GM21528 (cell line): Measurements from ENCODE around the gene VIT.
"Not testable (repeated sequence)": the region's sequence is repeated elsewhere in the genome, so short reads cannot be mapped to it uniquely, and the experiment has no call there.

ENCODE experiments used
- ATAC-seq: cut with Tn5 transposase; IDR thresholded peaks from one replicate; pipeline ENCODE4 v1.9.1; 2021; ENCODE audit warnings: mild to moderate bottlenecking, moderate library complexity; ENCODE audit not compliant: unreplicated experiment, low FRiP score

Gene VIT

DNA sequence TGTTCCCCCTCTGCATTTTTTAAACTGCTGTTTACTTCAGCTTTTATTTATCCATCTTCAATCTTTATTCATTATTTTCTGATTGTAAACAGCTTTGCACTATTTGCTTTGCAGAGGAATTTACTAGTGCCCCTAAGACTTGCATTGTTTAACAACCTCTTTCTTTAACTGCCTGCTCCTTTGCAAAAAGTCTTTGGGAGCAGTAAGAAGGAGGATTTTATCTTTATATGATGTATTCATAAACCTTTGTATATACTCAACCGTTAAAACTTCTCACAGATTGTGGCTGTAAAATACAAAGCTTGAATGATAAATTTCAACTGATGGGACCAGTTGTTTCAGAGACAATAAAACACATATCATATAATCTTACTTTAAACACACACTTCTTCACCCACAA lies 20.1 kb upstream of the VIT start:
- ATAC-seq = no peak

DNA sequence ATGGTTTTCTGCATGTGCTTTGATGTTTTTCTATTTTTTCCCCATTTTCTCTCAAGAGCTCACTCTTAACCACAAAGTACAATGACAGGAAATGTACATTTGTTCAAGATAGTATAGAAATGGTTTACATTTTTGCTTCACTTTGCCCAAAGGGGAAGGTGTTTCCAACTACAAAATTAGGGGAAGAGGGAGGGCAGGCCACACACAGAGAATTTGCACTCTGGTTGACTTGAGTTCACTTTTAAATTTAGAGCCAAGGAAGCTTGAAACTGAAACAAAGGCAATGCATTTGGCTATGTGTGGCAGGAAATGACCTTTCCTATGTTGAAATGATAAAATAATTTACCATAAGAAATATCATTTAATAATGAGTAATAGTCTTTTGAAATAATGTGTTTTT lies 19.1 kb upstream of the VIT start:
- ATAC-seq = no peak

DNA sequence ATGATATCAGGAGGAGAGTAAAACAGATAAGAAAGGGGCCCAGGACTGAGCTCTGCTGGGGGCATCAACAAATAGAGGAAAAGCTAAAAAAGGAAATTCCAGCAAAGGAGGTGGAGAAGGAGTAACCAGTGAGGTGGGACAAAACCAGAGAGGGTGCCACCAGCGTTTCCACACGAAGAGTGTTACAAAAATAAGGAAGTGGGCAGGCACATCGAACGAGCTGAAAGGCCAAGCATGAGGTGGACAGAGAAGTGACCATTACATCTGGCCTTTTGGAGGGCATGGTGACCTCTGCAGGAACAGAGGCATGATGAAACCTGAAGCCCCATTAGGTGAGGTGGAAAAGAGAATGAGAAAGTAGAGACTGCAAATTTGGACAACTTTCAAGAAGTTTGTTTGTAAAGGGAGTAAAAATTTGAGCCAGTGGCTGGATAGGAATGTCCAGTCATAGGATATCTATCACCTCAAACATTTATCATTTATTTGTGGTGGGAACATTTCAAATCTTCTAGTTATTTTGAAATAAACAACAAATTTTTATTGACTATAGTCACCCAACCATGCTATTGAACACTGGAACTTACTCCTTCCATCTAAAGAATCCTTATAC lies 18.4 kb upstream of the VIT start:
- no peak for ATAC-seq

DNA sequence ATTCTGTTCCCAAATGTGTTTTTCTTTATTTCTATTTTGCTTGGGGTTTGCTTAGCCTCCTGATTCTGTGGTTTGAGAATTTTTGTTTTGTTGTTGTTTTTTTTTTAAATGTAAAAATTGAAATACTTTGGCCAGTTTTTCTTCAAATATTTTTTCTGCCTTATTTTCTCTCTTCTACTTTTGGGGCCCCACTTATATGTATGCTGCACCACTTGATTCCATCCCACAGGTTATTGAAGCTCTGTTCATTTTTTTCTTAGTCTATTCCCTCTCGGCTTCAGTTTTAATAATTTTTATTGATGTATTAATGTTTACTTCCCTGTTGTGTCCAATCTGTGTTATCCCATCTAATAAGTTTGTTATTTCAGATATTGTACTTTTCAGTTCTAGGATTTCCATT lies 17.7 kb upstream of the VIT start:
- ATAC-seq = no peak

DNA sequence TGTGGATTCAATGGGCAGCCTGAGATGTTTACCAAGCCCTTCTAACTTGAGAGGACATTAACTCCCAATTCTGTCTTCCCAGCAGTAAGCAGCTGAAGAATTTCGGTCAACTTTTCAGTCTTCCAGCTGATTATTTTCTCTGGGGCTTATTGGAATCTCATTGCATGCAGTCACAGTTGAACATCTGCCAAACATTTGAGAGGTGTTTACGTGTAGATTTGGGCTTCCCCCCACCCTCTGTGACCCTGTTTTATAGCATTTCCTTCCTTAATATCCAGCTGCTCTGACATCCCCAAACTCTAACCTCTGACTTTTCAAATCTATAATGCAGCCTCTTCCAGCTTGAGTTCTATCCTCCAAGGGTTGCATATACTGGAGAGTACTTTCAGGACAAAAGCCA lies 16.5 kb upstream of the VIT start:
- ATAC-seq = no peak

DNA sequence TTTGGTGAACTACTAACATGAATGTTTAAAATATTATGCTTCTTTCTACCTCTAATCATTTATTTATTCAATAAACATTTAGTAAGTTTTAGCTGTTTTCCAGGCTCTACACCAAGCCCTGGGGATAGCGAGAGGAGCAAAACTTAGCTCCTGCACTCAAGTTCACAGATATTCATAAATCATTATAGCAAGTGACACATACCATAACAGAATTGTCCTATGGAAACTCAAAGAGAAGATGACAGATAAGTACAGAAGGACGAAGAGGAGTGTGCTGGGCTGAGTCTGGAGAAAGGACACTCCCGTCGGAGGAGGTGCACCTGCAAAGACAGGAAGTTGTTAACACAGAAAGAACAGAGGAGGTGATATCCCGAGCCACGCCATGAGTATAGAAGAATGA lies 13.9 kb upstream of the VIT start:
- no peak for ATAC-seq

DNA sequence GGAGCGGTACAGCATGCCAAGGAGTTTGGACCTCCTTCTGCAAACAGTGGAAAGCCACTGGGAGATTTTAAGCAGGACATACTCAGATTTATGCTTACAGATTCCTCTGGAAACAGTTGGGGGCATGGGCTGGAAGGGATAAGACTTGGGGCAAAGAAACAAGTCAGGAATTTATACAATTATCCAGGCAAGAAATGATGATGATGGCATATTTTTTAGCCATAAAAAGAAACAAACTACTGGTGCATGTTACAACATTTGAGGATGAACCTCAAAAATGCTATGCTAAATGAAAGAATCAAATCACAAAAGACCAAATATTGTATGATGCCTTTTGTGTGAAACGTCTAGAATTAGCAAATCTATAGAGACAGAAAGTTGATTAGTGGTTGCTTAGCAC lies 13.5 kb upstream of the VIT start:
- ATAC-seq = no peak

DNA sequence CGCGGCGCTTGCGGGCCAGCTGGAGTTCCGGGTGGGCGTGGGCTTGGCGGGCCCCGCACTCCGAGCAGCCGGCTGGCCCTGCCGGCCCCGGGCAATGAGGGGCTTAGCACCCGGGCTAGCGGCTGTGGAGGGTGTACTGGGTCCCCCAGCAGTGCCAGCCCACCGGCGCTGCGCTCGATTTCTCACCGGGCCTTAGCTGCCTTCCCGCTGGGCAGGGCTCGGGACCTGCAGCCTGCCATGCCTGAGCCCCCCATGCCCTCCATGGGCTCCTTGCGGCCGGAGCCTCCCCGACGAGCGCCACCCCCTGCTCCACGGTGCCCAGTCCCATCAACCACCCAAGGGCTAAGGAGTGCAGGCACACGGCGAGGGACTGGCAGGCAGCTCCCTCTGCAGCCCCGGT lies 8.2 kb upstream of the VIT start:
- not testable (repeated sequence) for ATAC-seq

DNA sequence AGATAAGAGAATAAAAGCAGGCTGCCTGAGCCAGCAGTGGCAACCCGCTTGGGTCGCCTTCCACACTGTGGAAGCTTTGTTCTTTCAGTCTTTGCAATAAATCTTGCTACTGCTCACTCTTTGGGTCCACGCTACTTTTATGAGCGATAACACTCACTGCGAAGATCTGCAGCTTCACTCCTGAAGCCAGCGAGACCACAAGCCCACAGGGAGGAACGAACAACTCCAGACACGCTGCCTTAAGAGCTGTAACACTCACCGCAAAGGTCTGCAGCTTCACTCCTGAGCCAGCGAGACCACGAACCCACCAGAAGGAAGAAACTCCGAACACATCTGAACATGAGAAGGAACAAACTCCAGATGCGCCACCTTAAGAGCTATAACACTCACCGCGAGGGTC lies 7.5 kb upstream of the VIT start:
- not testable (repeated sequence) for ATAC-seq

DNA sequence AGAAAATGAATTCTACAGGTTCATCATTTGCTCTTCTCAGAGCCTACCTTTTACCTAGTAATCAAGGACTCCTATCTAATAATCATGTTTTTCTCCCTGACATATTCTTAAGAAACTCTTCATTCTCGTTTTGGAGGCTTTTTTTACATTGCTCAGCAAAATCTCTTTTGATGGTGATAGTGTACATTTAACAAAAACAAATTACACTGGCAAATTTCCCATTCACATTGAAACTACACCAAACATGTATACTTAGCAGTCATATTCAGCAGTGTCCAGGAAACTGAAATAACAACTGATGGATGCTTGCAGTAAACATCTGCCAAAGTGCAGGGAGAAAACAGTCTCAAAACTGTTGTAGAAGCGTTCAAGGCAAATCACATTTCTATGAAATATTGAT lies 4.4 kb upstream of the VIT start:
- no peak for ATAC-seq

DNA sequence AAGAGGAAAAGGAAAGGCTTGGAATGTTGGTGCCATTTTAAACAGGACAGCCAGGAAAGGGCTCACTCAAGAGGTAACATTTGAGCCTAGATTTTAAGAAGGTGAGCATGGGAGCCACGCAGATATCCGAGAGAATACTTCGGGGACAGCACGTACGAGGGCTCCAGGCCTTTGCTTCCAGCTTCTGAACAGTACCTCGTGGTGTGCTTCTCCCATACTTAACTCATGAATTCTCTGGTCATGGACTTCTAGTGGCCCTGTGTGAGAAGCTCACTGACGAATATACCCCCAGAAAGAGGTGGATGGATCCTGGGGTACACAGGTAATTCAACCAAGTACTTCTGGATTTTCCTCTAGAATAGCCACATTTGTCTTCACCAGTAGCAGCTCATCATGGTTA lies 2.7 kb upstream of the VIT start:
- no peak for ATAC-seq

DNA sequence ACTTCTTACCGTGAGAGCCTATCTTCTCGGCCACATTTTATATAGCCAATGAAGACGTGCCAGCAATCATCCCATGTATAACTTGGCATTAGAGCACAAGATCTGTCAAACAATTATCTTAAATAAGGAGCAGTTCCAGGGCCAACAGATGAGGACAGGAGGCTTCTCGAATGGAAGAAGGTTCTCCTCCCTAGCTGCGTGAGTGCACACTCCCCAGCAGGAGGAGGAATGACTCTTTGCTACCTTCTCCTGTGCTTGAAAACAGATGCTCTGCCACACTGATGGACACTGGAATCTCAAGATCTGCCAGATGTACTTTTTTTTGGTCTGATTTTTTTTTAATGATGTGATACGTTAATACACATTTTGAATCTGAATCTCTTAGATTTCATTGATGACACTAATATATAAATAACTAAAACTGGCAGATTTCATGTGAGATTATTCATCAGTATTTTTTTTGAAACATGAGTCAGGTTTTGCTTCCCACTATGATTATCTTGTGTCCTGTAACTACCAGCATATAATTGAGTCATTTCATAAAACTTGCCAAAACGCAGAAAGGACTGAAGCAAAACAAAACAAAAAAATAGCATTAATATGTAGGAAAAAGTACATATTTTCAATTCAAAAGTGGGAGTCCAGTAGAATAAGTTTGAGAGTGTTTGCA lies 626 bp upstream of the VIT start:
- ATAC-seq = no peak

DNA sequence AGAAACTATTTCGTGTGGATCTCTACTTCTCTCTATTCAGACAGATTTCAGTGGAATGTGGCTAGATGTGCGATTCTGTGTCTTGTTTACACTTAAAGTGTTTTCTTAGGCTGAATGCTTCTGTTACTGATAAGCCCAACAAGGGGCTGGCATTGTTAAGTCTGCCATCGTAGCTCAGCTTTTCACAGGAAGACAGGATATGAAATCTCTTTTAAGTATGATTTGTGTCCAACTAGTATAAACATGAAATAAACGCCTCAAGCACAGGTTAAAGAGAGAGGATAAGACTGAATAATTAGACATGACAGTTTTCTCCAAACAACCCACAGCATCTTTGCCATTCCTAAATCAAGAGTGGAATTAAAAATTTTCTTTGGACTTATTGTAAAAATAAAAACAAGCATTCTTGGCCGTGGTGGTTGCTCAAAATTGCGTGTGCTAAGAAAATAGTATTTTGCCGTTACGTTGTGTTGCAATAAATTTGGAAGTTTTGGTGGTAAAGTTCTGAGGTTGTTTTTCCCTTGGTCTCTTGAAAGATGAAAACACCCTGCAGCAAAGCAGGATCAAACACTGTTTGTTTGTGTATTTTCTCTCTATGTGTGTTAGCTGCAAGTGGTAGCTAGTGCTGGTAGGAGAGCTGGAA lies 1.0 kb downstream of the VIT start:
- no peak for ATAC-seq

DNA sequence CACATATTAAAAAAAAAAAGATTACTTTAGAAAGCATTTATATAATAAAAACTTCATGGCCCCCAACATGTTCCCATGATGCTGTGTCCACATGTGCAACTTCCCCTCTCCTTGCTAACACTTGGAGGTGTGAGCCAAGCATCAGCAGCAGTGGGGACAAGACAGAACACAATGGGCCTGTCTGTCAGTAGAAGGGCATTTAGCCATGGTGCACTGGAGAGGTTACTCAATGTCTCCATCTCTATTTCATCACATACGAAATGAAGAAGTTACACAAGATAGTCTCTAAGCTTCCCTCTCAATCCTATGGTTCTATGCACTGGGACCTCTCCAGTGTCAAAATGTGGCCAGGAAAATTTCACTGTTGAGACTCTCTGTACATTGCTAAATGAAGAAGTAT lies 2.5 kb downstream of the VIT start:
- no peak for ATAC-seq

DNA sequence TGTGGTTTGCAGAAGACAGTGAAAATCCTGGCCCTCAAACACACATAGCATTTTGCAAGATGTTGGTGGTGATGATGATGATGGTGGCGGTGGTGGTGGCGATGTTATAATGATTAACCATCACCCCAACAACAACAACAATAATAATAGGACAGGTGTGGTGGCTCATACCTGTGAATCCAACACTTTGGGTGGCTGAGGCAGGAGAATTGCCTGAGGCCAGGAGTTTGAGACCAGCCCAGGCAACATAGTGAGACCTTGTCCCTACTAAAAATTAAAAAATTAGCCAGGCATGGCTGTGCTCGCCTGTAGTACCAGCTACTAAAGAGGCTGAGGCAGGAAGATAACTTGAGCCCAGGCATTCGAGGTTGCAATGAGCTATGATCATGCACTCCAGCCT lies 3.8 kb downstream of the VIT start:
- ATAC-seq = no peak

DNA sequence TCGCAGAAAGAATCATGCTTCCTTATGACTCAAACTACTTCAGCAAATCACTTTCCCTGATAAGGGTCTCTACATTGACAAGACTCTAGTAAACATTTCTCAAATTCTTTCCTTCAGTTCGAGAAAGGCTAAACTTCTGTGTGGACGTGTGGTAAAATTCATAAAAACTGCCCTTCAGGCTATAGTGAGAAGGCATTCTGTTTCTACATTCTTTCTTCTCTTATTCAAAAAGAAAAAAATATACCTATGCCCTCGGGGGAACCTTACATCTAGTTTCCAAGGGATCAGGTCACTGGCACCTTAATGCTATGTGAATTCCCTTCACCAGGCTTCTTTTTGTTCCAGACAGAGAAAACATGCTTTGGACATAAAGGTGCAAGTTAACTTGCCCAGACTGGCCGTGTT lies 4.9 kb downstream of the VIT start:
- no peak for ATAC-seq

DNA sequence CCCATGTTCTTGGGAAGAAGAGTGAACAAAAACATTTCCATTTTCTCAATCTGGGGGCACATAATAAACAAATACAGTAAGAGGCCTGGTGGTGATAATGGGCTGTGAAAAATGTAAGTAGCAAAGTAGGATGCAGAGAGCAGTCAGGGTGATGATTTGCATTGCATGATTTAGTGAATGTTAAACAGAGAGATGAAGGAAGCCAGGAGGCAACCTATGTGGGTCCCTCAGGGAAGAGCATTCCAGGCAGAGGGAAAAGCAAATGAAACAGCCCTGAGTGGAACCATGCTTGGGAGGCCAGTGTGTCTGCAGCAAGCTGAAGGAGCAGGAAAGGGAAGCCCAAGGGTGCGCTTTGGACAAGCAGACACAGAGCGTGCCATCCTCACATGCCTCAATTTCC lies 5.4 kb downstream of the VIT start:
- ATAC-seq = no peak

DNA sequence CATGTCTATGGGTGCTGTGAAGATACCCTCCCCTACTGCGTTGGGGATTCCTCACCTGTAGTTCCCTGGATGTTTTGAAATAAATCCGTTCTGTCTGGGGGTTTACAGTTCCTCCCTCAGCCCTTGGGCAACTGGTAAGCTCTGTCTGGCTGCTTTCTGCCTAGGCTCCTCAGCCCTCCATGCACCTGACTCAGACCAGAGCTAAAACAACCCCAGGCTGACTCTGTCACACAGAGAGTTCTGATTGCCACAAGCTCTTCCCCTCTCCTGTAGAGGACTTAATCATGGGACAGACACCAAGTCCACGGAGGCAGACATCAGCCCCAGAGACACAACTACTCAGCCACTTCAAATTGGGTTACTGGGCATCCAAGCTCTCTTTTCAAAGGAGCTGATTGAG lies 6.3 kb downstream of the VIT start:
- no peak for ATAC-seq

DNA sequence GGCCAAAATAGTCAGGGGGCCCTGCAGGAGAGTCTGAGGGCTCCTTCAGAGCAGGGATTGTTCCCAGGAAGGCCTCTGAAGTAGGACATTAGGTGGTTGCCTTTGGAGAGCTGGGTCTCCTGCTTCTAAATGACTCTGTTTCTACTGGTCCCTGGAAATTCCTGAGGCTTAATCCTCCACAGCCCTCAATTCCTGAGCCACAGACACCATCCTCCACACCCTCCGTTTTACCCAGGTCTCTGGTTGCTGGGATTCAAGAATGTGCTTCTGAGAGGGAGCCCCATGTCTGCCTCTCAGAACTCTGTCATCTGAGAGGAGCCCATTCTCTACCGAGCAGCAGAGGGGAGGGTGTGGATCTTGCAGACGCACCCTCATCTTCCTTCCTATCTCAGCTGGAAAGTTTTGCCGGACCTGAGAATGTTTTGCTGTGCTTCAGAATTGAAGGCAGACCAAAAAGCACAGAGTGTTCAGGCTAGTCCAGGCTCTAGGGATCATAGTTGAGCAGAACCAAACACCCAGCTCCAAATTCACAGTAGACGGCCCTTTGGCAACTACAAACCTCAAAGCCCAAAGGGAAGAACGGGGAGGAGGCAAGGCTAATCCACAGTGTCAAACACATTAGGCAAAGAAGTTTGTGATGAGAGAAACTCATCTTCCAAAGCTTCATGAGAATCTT lies 8.1 kb downstream of the VIT start:
- ATAC-seq = no peak

DNA sequence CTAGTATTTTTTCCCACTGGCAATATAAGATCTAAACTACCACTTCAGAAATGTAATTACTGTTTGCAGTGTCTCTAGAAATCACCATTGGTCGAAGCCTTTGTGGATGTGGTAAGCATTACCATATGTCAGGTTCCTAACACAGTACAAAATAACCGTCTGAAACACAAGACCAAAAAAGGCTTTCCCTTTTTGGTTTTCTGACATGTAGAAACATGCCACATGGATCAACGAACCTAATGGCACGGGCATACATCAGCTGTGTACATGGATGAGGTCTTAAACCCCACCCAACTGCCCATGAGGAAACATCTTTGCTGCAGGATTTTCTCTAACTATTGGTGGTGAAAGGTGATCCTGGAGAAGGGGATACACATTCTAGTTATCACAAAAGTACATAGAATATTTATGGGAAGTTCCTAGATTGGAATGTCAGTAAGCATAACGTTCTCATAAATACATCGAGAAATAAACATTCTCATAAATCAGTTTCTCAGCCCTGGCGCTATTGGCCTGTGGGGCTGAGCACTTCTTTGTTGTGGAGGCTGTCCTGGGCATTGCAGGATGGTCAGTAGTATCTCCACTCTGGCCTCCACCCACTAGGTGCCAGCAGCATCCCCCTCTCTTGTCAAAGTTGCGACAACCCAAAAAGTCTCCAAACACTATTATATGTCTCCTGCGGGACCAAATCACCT lies 9.0 kb downstream of the VIT start:
- ATAC-seq = no peak
